GM23338 (cell line): ENCODE results near the gene TMEM236. TPM values are rescaled to one million over a fixed set of nuclear protein-coding genes. Genes with fewer than 3 reads are reported as not detected.

Source experiments
- ATAC-seq: fragments of 200-7000 bp; cut with Tn5 transposase; 3 replicates; pipeline ENCODE4 v1.9.1; 2020
- DNase-seq: peaks from one replicate; pipeline ENCODE4 v3.0.0-alpha.2; 2015; ENCODE audit warnings: low spot score
- H2AFZ ChIP-seq: fragments of 200-600 bp; sonication (generic); 2 replicates; pipeline ENCODE4 v1.8.0; 2016; ENCODE audit warnings: antibody characterized with exemption, mild to moderate bottlenecking, moderate library complexity
- H3F3A ChIP-seq: fragments of 200-600 bp; sonication (generic); replicated peaks from 2 replicates; pipeline ENCODE4 v1.8.0; 2017; ENCODE audit warnings: antibody characterized with exemption, mixed run types, low read depth
- H3K27ac ChIP-seq: fragments of 200-600 bp; sonication (generic); 2 replicates; pipeline ENCODE4 v1.6.1; 2016; ENCODE audit warnings: low read depth
- H3K27me3 ChIP-seq: fragments of 200-600 bp; sonication (generic); 2 replicates; pipeline ENCODE4 v1.8.0; 2016; ENCODE audit warnings: mild to moderate bottlenecking, mixed run types, moderate library complexity; ENCODE audit not compliant: insufficient read depth
- H3K36me3 ChIP-seq: fragments of 200-600 bp; sonication (generic); 2 replicates; pipeline ENCODE4 v1.8.0; 2016; ENCODE audit warnings: mild to moderate bottlenecking; ENCODE audit not compliant: insufficient read depth
- H3K4me1 ChIP-seq: fragments of 200-600 bp; sonication (generic); 2 replicates; pipeline ENCODE4 v1.8.0; 2016; ENCODE audit warnings: mild to moderate bottlenecking, moderate library complexity; ENCODE audit not compliant: insufficient read depth
- H3K4me2 ChIP-seq: fragments of 200-600 bp; sonication (generic); 2 replicates; pipeline ENCODE4 v1.7.1; 2017; ENCODE audit warnings: mixed run types
- H3K4me3 ChIP-seq: fragments of 200-600 bp; sonication (generic); 2 replicates; pipeline ENCODE4 v1.6.1; 2016; ENCODE audit warnings: mixed run types
- H3K79me2 ChIP-seq: fragments of 200-600 bp; sonication (generic); replicated peaks from 2 replicates; pipeline ENCODE4 v1.8.0; 2017; ENCODE audit warnings: mild to moderate bottlenecking; ENCODE audit not compliant: insufficient read depth
- H3K9me2 ChIP-seq: fragments of 200-600 bp; sonication (generic); 2 replicates; pipeline ENCODE4 v1.8.0; 2017; ENCODE audit not compliant: insufficient read depth
- H4K20me1 ChIP-seq: fragments of 200-600 bp; sonication (generic); replicated peaks from 2 replicates; pipeline ENCODE4 v1.8.0; 2017; ENCODE audit warnings: mild to moderate bottlenecking; ENCODE audit not compliant: insufficient read depth
- H3K27ac Mint-ChIP-seq: 2 replicates; pipeline ENCODE4 v1.8.0; 2020; ENCODE audit warnings: inconsistent platforms, mild to moderate bottlenecking, moderate library complexity, mixed read lengths
- H3K27me3 Mint-ChIP-seq: 3 replicates; pipeline ENCODE4 v1.8.0; 2022; ENCODE audit warnings: low read depth, mild to moderate bottlenecking, moderate library complexity, mixed read lengths, inconsistent platforms; ENCODE audit not compliant: insufficient read depth, poor library complexity
- H3K36me3 Mint-ChIP-seq: 3 replicates; pipeline ENCODE4 v1.8.0; 2021; ENCODE audit warnings: low read depth, mild to moderate bottlenecking, inconsistent platforms, moderate library complexity, mixed read lengths
- H3K4me1 Mint-ChIP-seq: 3 replicates; pipeline ENCODE4 v1.8.0; 2020; ENCODE audit warnings: mild to moderate bottlenecking, inconsistent platforms, mixed read lengths
- H3K4me3 Mint-ChIP-seq: 3 replicates; pipeline ENCODE4 v1.8.0; 2021; ENCODE audit warnings: moderate library complexity, mild to moderate bottlenecking, inconsistent platforms, mixed read lengths
- H3K9me3 Mint-ChIP-seq: 3 replicates; pipeline ENCODE4 v1.8.0; 2020; ENCODE audit warnings: moderate library complexity, mild to moderate bottlenecking, inconsistent platforms, mixed read lengths
- ETS1 ChIP-seq: IDR thresholded peaks from 2 replicates; pipeline ENCODE4 v1.6.1; 2016; ENCODE audit warnings: antibody characterized with exemption
- JUNB ChIP-seq: IDR thresholded peaks from one replicate; pipeline ENCODE4 v1.6.1; 2016; ENCODE audit warnings: antibody characterized with exemption; ENCODE audit not compliant: unreplicated experiment
- STAT1 ChIP-seq: IDR thresholded peaks from one replicate; pipeline ENCODE4 v1.6.1; 2016; ENCODE audit warnings: antibody characterized with exemption; ENCODE audit not compliant: unreplicated experiment
- ZNF114 ChIP-seq: fragments of 250-450 bp; sonication (Bioruptor Pico); IDR thresholded peaks from 2 replicates; pipeline ENCODE4 v1.5.0; 2020; ENCODE audit warnings: mild to moderate bottlenecking, moderate library complexity
- ZNF462 ChIP-seq: fragments of 250-450 bp; sonication (Bioruptor Pico); IDR thresholded peaks from 2 replicates; pipeline ENCODE4 v1.5.0; 2020; ENCODE audit warnings: mild to moderate bottlenecking, moderate library complexity
- polyA plus RNA-seq: library from polyadenylated mRNA; unstranded; fragments of >200 nt; fragmentation: Nextera tagmentation; extraction: Ambion mirVana; gene quantifications from 2 replicates; pipeline ENCODE4 v1.2.1, GENCODE V29; 2016
- total RNA-seq: library from RNA; depleted of rRNA; stranded (reverse); fragments of >200 nt; shearing (Covaris generic); gene quantifications from 2 replicates; pipeline ENCODE4 v1.2.3, GENCODE V29; 2014
- TF ChIP-seq, protein P1 (sequence below), 2 experiments: fragments of 200-600 bp in 1 of 2; sonication (generic) in 1 of 2; conservative IDR thresholded peaks; 2 replicates each; pipeline versions ENCODE4 v1.5.1 to v1.6.1; 2016 to 2017; ENCODE audit warnings: antibody characterized with exemption in 2 of 2, low read depth in 2 of 2, mild to moderate bottlenecking in 2 of 2, moderate library complexity in 1 of 2

Gene TMEM236
- total and polyA plus RNA-seq, 2 experiments from 2014 or later, result 0.03 TPM

DNA sequence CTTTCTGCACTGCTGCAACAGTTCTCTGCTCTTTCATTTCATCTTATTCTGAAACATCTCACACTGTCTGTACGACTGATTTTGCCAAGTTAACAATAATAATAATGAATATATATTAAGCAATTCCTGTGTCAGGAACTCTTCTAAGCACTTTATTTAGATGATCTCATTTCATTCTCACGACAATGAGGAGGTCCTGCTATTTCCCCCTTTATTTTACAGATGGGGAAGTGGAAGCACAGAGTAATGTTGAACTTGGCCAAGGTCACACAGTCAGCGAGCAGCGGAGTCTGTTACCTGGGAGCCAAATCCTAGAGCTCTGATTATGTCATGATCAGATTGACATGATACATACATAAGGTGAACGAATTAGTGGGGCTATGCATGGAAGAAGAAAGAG is 63.0 kb downstream of the TMEM236 start (continued):
- no peak for TF ChIP-seq ZNF462 (CRISPR knock-in tag)
- TF ChIP-seq STAT1, result no peak
- no peak for TF ChIP-seq ETS1
- TF ChIP-seq ZNF114, result no peak
- no peak for TF ChIP-seq JUNB
- TF ChIP-seq, protein P1, sequence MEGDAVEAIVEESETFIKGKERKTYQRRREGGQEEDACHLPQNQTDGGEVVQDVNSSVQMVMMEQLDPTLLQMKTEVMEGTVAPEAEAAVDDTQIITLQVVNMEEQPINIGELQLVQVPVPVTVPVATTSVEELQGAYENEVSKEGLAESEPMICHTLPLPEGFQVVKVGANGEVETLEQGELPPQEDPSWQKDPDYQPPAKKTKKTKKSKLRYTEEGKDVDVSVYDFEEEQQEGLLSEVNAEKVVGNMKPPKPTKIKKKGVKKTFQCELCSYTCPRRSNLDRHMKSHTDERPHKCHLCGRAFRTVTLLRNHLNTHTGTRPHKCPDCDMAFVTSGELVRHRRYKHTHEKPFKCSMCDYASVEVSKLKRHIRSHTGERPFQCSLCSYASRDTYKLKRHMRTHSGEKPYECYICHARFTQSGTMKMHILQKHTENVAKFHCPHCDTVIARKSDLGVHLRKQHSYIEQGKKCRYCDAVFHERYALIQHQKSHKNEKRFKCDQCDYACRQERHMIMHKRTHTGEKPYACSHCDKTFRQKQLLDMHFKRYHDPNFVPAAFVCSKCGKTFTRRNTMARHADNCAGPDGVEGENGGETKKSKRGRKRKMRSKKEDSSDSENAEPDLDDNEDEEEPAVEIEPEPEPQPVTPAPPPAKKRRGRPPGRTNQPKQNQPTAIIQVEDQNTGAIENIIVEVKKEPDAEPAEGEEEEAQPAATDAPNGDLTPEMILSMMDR (conservative IDR thresholded peaks at IDR 0.05; ENCODE audit: low read depth in 2 of 2), result no peak

GRCh38 chr10:17816199-17816598 is 64.2 kb downstream of the TMEM236 start:
- Histone ChIP-seq H3K79me2 (no peaks in the 10 kb centered on the region), H3F3A (no peaks in the 10 kb centered on the region), H3K36me3 (no peaks in the 10 kb centered on the region), H3K9me2 (no peaks in the 10 kb centered on the region), H3K4me1 (no peaks in the 10 kb centered on the region), H4K20me1 (no peaks in the 10 kb centered on the region), H3K27me3 (no peaks in the 10 kb centered on the region), H3K4me3 (no peak overlapping the region), H3K4me2 (no peak overlapping the region), H3K27ac (no peak overlapping the region), H2AFZ (0 out of 2 replicates have a peak overlapping the region, but pooled peaks have one; percentile 38)
- ATAC-seq (no peak), DNase-seq (no peak)
- Mint-ChIP-seq H3K36me3 (no peaks in the 10 kb centered on the region), H3K9me3 (no peaks in the 10 kb centered on the region), H3K4me1 (no peaks in the 10 kb centered on the region), H3K27ac (no peak overlapping the region), H3K27me3 (peaks cover 5% of the 10 kb centered on the region), H3K4me3 (no peak overlapping the region)
- TF ChIP-seq ZNF462 (CRISPR knock-in tag), result no peak
